HG02798 (cell line): ENCODE measurements around the gene OTULIN.

Source experiments
- ATAC-seq: cut with Tn5 transposase; IDR thresholded peaks from one replicate; pipeline ENCODE4 v1.9.1; 2021; ENCODE audit warnings: mild to moderate bottlenecking; ENCODE audit not compliant: unreplicated experiment, poor library complexity

Gene OTULIN

DNA sequence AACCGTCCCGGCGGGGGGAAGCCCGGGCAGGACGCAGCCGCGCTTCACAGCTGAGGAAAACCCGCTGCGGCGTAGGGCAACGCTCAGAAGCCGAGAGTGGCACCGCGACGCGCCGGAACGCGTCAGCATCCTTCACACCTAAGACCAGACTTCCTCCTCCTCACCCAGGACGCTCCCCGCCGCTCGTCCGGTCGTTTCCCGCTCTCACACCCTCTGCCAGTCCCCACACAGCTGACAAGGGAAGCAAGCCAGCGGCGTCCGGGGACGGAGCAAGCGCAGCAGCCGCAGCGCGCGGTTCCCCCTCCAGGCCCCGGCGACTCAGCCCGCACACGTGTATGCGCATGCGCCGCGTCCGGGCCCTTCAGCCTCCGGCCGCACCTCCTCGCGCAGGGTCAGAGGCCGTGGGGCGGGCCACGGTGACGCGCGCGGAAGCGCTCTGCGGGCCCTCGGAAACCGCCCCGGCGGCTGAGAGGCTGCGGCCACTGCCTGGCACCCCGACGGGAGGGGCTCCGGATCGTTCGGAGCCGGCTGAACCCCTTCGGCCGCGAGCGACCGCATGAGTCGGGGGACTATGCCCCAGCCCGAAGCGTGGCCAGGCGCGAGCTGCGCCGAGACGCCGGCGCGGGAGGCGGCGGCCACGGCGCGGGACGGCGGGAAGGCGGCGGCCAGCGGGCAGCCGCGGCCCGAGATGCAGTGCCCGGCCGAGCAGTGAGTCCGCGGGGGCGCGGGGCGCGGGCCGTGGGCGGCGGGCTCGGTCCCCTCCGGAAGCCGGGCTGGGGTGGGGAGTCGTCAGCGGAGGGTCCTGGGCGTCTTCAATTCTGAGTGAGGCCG, at the start of gene OTULIN:
TSS of gene OTULIN (plus strand) at position 449 of the 831 bp plus-strand sequence. CDS start at position 557, 108 bp downstream.
- peak; percentile 76 for ATAC-seq

DNA sequence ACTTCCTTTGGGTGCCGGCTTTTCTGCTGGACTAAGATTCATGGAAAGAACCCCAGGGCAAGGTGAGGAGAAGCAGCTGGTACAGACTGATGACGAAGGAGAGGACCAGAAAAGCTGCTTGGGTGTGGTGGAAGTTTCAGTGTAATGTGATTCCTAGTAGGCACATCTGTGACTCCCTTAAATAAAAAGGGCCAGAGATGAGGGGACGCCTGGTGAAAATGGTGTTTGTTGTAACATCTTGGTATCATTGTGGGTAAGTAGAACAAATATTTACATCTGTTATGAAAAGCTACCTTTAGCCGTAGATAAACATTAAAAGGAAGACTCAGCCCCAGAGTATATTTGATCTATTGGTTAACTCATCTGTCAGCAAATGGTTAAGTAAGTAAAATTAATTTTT, 49.2 kb upstream of the OTULIN start:
- ATAC-seq: no peak

DNA sequence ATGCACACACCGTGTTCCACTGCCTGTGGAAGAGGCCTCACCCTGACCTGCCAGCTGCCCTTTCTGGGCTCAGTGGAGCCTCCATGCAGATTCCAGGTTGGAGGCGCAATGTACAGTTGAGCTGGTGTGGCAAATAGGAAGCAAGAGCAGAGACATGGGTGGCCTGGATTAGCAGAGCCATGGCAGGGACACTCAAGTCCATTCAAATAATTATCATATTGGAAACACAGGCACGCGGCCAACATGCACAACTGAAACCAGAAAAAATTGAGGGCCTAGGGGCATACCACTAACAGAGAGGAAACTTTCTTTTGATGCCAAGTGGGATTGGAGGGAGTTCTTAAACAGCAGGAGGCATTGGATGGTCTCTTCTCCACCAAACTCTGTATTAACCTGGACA, 47.1 kb upstream of the OTULIN start:
- ATAC-seq: no peak

DNA sequence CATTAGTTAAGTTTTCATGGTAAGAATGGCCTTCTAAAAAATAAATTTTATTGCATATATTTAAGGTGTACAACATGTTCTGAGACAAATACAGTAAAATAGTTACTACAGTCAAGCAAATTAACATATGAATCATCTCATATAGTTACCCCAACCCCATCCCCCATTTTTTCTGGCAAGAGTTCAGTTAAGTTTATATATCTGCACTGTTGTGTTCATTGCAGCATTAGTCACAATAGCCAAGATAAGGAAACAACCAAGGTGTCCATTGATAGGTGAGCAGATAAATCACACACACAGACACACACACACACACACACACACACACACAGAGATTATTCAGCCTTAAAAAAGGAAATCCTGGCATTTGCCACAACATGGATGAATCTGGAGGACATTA, 37.2 kb upstream of the OTULIN start:
- no peak for ATAC-seq

DNA sequence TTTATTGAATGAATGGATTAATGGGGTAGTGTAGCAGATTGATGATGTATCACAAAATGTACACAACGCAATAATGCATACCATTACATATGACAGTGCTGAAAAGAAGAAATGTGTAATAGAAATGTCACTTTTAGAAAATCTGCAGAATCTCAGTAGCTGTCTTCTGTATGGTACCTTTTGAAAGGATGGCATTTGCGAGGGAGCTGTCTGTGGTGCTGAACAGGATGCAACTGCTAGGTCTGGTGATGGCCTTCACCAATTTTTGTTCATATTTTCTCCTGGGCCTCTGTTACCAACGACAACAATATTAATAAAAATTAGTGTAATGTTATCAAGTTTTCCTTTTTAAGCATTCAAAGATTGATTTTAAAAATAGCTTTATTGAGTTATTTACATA, 36.2 kb upstream of the OTULIN start:
- no peak for ATAC-seq

DNA sequence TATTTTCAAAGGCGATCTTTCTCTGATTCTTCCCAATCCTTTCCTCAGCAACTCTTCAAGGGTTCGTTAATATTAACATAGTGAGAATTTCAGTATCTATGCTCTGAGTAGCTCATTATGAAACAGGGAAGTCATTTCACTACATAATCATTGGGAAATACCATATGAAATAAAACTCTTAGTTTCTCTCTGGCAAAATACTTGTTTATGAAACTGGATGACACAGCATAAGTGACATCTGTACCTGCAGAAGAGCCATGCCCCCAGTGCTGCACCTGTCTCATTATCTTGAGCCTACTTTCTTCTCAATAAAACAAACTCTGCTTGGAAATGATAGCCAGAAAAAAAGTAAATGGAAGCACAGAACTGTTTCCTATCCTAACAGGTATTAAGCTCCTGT, 33.8 kb upstream of the OTULIN start:
- ATAC-seq: no peak

DNA sequence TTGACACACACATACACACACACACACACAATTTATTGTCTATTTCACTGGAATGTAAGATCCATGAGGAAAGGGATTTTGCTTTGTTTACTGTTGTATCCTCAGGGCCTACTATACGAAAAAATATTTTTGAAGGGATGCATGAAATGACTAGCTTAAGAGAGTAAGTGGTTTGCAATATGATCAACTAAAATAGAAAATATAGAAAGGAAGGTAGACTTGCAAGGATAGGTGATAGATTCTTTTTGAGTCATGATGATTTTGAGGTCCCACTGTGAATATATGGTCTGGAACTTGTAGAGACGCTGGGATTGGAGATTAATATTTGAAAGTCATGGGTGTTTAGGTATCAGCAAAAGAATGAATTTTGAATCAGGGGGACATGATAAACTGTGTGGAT, 28.9 kb upstream of the OTULIN start:
- ATAC-seq: no peak

DNA sequence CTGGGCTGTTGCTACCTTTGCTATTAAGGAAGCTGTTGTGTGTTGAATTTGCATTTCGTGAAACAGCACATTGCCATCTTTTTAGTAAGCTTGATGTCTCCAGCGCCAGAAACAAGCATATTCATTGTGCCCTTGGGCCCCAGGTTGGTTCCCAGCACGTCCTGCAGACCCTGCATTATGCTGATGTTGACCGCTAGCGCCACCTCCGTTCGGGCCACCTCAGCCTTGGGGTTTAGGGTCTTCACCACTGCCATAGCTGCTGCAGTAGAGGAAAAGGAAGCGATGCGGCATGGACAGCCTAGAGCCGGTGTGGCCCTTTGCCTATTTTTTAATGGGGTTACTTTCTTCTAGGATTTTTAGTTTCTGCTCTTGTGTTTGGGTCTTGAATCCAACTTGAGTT, 23.8 kb upstream of the OTULIN start:
- no peak for ATAC-seq

DNA sequence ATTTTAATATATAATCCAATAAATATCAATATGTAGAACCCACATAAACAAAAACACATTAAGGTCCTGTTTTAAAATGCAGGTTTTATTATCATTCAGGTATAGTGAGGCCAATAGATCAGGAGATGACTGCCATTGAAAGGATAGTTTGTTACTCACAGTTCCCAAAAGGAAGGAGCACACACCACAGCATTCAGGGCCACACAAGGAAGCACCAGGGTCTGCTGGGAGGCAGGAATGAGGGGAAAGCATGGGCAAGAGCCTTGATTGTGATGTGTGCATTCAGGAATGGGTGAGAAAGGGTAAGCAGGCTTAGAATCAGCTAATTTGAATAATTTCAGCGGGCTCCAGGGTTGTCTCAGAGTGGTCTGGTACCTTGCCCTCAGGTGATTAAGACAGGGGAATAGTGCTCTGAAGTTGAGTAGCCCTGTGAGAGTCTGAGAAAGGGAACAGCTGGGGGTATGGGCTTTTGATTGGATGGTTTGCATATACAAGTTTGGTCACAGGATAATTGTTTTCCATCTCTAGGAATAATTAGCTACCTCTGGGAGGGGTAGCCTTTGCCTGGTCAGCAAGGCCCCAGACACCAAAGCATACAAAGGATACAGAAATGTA, 19.8 kb upstream of the OTULIN start:
- ATAC-seq: no peak

DNA sequence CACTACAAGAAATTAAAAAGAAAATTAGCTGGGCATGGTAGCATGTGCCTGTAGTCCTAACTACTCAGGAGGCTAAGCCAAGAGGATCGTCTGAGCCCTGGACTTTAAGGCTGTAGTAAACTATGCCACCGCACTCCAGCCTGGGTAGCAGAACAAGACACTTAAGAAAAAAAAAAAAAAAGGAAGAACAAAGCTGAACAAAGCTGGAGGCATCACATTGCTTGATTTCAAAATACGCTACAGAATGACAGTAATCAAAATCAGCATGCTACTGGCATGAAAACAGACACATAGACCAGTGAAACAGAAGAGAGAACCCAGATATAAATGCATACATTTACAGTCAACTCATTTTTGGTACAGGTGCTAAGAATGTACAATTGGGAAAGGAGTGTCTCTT, 14.5 kb upstream of the OTULIN start:
- no peak for ATAC-seq

DNA sequence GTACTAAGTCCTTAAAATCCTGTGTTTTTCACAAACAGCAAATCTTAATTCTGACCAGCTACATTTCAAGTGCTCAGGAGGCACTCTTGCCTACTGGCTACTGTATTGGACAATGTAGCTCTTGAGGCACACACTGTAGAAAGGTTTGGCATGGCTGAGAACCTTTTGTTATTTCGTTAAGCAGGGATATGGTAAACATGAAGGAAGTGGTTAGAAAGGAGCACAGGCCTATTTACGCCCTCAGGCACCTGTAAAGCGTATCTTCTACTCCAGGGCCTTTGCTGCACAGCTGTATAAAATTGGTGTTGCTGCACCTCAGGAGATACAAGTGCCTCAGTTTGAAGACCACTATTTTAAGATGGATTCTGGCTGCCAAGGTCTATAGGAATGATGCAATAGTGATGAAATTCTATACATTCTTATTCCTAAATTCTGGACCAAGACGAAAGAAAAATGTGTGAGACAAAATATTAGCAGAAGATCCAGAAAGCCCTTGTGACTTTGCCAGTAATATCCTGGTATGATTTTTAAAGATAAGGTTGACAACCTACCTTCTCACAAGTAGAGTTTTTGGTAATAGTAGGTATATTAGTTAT, 9.3 kb upstream of the OTULIN start:
- no peak for ATAC-seq

DNA sequence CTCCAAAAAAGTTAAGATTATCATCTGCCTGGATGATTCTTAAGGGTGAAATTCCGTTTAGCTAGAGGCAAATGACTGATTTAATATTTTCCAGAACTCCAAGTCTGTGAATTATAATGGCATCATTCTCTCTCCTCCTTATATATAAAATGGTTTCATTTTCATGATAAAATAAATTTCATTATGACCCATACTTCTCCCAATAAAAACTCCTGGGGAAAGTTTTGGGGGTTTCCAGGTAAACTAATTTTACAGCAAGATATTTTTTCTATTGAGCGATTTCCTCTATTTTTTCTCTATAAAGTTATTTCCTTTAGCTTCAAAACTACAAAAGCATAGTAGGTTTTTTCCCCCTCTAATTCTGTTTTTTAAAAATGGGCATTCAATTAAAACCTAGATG, 7.6 kb upstream of the OTULIN start:
- ATAC-seq: no peak

DNA sequence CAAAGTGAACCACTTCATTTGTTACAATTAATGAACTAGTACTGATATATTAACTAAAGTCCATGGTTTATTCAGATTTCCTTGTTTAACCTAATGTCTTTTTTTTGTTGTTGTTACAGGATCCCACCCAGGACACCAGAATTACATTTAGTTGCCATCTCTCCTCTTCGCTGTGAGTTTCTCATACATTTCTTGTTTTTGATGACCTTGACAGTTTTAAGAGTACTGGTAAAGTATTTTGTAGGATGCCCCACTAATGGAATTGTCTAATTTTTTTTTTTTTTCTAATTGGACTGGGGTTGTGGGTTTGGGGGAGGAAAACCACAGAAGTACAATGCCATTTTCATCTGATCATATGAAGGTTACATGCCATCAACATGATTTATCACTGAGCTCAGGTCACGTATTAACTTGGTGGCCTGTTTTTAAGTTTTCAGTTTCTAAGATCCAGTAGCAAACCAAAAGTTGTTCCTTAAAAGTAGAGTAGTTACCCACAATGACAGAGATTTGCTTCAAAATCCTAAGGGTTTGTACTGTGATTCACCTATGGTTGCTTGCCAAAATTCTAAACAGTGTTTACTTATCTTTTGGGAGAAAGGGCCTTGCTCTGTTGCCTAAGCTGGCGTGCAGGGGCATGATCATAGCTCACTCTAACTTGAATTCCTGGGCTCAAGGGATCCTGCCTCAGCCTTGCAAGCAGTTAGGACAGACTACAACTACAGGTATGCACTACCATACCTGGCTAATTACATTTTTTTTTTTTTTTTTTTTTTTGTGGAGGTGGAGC, 4.5 kb upstream of the OTULIN start:
- ATAC-seq: no peak

DNA sequence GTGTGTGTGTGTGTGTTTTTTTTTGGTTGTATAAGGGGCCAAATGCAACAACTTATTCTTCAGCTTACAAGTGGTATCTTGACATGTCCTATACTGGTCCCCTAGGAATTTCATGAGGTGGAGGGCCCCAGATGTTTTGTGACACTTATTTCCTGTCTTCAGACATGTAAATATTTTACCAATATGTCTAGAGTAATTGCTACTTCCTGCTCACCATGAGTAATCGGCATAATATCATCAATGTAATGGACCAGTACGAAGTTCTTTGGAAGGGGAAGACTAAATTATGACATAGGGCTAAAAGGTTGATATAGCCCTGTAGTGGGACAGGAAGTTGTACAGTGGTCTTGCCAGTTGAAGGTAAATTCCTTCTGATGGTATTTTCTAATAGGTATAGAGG, 3.7 kb upstream of the OTULIN start:
- no peak for ATAC-seq

DNA sequence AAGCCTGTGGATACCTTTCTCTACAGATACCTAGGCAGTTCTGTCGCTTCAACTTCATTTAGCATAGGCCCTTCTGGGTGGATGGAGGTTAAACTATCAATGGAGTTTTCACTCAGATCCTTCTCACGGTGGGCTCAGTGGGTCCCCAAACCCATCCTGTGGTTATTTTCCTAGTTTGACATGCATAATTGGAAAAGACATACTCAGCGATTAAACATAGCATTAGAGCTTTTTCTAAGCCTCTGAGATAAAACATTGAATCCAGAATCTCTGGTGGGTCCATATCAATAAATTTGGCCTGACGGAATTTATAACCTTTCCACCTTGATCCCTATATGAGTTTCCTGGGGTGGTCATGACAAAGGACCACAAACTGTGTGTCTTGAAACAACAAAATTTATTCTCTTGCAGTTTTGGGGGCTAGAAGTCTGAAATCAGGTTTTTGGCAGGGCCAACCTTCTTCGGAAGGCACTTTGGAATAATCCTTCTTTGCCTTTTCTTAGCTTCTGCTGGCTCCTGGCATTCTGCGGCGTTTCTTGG, 1.7 kb upstream of the OTULIN start:
- ATAC-seq: no peak

DNA sequence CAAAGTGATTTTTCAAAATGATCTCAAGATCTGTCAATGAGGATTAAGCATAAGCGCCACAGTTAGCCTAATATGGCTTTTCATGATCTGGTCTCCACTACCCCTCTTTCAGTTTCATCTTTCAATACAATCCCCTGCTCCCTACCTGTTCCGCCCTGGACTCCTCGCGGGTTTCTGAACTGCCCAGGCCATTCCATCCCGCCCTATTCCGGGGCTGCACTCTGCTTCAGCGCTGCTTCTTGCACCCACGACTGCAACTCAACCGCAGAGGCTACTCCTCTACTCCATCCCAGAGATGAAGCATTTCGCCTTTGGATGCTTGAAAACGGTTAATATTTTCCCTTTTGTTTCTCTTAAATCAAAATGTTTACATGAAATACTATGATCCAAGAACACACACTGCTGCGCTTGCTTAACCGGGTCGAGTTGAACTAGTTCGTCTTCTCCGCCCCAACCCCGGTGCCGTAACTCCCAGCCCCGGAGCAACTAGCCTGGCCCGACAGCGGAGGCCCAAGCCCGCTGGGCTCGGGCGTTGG, 716 bp upstream of the OTULIN start:
- peak; percentile 16 for ATAC-seq

DNA sequence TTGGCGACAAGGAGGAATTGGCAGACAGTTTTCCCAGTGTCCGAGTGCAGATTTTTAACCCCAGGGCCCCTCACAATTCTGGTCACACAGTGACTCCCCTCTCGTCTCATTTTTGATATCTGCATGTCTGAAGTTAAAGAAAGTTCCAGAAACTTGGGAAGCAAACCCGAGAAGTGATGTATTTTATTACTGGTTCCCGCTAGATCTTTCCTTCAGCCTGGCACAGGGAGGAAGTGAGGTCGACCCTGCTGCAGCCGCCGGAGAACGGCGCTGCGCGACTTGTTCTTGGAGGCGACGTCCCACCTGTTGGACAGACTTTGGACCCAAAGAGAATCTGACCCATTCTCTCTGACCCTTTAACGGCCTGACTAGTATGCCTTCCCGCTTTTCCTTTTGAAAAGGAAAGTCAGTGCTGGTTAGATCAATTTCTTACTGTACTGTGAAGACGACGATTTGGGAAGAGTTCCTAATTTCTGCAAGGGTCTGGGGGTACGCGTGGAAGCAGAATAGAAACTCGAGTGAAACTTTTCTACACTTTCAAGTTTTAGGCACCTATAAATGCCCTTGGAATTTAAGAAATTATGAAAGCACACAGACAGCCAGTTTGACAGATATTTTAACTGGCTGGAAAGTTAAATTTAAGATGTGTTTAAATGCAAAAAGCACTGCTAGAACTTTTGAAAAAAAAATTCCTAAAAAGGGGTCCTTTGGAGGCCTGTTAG, 744 bp downstream of the OTULIN start:
- no peak for ATAC-seq

DNA sequence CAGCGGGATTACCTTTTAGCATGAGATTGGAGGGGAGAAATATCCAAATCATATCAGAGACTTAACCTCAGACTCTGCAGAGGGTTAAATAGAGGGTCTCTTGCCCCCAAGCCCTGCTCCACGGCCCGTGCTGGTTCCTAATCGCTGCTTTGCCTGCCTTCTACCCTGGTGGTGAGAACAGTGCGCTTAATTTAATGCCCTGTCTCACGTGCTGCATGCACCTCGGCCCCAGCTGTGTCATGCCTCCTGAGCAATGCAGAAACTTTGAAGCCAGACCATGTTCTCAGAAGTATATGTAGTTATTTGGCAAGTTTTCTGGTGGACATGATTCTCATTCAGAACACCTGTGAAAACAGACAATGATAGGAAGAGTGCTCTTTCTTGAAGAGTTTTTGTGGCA, 1.4 kb downstream of the OTULIN start:
- ATAC-seq: peak; percentile 41

DNA sequence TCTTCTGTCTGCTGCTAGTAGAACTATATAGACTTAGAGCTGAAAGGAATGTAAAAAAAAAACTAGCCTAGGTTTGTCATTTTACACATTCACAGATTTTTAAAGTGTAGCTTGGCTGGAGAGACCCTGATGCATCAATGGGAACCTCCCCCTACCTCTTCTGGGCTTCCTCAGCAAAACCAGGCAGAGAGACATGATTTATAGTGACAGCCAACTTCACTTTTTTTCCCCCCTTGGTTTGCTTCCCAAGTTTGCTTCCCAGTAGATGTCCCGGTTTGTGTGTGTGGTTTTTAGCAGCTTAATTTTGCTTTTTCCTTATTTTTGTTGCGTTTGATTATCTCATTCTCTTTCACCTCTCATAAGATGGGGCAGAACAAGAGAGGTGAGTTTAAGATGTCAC, 1.8 kb downstream of the OTULIN start:
- ATAC-seq: no peak

DNA sequence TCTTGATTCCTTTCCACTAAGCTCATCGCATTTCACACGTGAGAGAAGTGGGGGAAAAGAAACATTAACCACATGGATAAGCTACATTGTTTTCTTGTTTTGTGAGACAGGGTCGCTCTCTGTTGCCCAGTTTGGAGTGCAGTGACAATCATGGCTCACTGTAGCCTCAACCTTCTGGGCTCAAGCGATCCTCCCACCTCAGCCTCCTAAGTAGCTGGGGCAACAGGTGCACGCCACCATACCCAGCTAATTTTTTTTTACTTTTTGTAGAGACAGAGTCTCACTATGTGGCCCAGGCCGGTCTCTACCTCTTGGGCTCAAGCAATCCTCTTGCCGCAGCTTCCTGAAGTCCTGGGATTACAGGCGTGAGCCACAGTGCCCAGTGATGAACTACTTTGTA, 2.8 kb downstream of the OTULIN start:
- ATAC-seq: no peak
